ENCODE results near the gene DUSP23.

DNA sequence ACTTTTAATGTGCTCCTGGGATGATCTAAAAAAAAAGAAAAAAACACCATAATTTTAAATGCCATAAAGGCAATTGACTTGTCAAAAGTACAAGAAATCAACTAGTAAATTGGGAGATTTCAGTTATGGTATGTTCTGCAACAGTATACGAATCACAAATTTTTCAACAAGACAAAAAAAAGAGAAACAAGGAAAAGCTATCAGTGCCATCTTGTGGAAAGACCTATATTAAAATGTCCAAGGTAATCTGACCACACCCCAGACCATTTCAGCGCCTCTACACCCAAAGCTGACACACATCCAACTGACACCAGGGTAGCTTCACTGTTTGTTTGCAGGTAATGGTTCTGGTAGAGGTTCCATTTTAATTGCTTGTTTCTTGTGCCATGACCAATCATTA is 5.0 kb upstream of the DUSP23 start:
- TF ChIP-seq, protein P1, sequence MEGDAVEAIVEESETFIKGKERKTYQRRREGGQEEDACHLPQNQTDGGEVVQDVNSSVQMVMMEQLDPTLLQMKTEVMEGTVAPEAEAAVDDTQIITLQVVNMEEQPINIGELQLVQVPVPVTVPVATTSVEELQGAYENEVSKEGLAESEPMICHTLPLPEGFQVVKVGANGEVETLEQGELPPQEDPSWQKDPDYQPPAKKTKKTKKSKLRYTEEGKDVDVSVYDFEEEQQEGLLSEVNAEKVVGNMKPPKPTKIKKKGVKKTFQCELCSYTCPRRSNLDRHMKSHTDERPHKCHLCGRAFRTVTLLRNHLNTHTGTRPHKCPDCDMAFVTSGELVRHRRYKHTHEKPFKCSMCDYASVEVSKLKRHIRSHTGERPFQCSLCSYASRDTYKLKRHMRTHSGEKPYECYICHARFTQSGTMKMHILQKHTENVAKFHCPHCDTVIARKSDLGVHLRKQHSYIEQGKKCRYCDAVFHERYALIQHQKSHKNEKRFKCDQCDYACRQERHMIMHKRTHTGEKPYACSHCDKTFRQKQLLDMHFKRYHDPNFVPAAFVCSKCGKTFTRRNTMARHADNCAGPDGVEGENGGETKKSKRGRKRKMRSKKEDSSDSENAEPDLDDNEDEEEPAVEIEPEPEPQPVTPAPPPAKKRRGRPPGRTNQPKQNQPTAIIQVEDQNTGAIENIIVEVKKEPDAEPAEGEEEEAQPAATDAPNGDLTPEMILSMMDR (IDR thresholded peaks at IDR 0.05), result no peak
- TF ChIP-seq POLR2A (IDR thresholded peaks at IDR 0.05), result no peak

Measured in stomach (tissue), 4 donors.